Endothelial cell of umbilical vein (primary cell): ENCODE measurements around the gene PTPRZ1. TPM values are rescaled to one million over a fixed set of nuclear protein-coding genes. Genes with fewer than 3 reads are reported as not detected.

Experiments used
- BruUV-seq: library from RNA; stranded (reverse); fragments of 400-500 nt; replicated peaks from 2 replicates; lab custom pipeline; 2021; lab: Mats Ljungman, UMichigan
- CTCF ChIA-PET: fragments of 300-600, 350-600 bp; sonication (Branson Sonifier 250); formaldehyde crosslinking; loops from one replicate; lab custom pipeline; 2021; ENCODE audit warnings: antibody characterized with exemption, inconsistent platforms; lab: Charles Lee
- POLR2A ChIA-PET: fragments of 300-600, 350-600 bp; sonication (Branson Sonifier 250); formaldehyde crosslinking; loops from one replicate; lab custom pipeline; 2021; ENCODE audit warnings: antibody characterized with exemption, inconsistent platforms; lab: Charles Lee
- DNase-seq: peaks from one replicate; pipeline ENCODE4 v3.0.0-alpha.2; 2011; ENCODE audit warnings: low read depth, low spot score
- FAIRE-seq: peaks from 2 replicates; lab custom pipeline; 2011; peaks lifted over from hg19 to GRCh38; lab: Jason Lieb, UNC
- H2AFZ ChIP-seq: 2 replicates; pipeline ENCODE4 v1.6.0; 2012; ENCODE audit warnings: low read depth, low read length, control low read depth, inconsistent platforms
- H3K27ac ChIP-seq: 2 replicates; pipeline ENCODE4 v1.5.1; 2011; ENCODE audit warnings: low read depth, mild to moderate bottlenecking, control low read depth, low read length, moderate library complexity; ENCODE audit not compliant: insufficient read depth
- H3K27me3 ChIP-seq, 2 experiments: 2 replicates each; pipeline versions ENCODE4 v1.6.0 to v1.6.1; 2011; ENCODE audit warnings: low read length in 2 of 2, mixed read lengths in 1 of 2; ENCODE audit not compliant: control insufficient read depth in 2 of 2, insufficient read depth in 2 of 2
- H3K36me3 ChIP-seq, 2 experiments: 2 replicates in 1 of 2; 3 replicates in 1 of 2; pipeline ENCODE4 v1.5.1; 2011; ENCODE audit warnings: low read length in 2 of 2, mild to moderate bottlenecking in 1 of 2, moderate library complexity in 1 of 2; ENCODE audit not compliant: control insufficient read depth in 2 of 2, insufficient read depth in 2 of 2; ENCODE audit errors: extremely low read depth in 1 of 2
- H3K4me1 ChIP-seq: 3 replicates; pipeline ENCODE4 v1.5.1; 2011; ENCODE audit warnings: mild to moderate bottlenecking, low read length; ENCODE audit not compliant: control insufficient read depth, insufficient read depth; ENCODE audit errors: extremely low read depth
- H3K4me2 ChIP-seq: 2 replicates; pipeline ENCODE4 v1.6.1; 2011; ENCODE audit warnings: low read length, control low read depth, mixed read lengths; ENCODE audit not compliant: insufficient read depth
- H3K4me3 ChIP-seq, 3 experiments: fragments of 200-600 bp in 1 of 3; sonication (generic), shearing (Covaris generic) in 1 of 3; replicated peaks in 1 of 3; 2 replicates each; pipeline ENCODE4 v1.5.1; 2011 to 2016; ENCODE audit warnings: control low read depth in 3 of 3, low read length in 3 of 3, mild to moderate bottlenecking in 2 of 3, inconsistent platforms in 1 of 3, low read depth in 1 of 3, moderate library complexity in 1 of 3; ENCODE audit not compliant: insufficient read depth in 1 of 3
- H3K79me2 ChIP-seq: 2 replicates; pipeline ENCODE4 v1.6.0; 2012; ENCODE audit warnings: low read length, inconsistent platforms; ENCODE audit not compliant: control insufficient read depth, insufficient read depth
- H3K9ac ChIP-seq: replicated peaks from 2 replicates; pipeline ENCODE3; 2011; ENCODE audit warnings: low read length, control low read depth; ENCODE audit not compliant: insufficient read depth; ENCODE audit errors: extremely low read depth
- H3K9me1 ChIP-seq: replicated peaks from 3 replicates; pipeline ENCODE4 v1.6.0; 2011; ENCODE audit warnings: mild to moderate bottlenecking, low read length; ENCODE audit not compliant: control insufficient read depth, insufficient read depth; ENCODE audit errors: extremely low read depth
- H3K9me3 ChIP-seq: replicated peaks from 2 replicates; pipeline ENCODE4 v1.5.1; 2012; ENCODE audit warnings: low read length, inconsistent platforms; ENCODE audit not compliant: control insufficient read depth, insufficient read depth
- H4K20me1 ChIP-seq: replicated peaks from 2 replicates; pipeline ENCODE3; 2011; ENCODE audit warnings: mild to moderate bottlenecking, low read length; ENCODE audit not compliant: control insufficient read depth, insufficient read depth; ENCODE audit errors: extremely low read depth
- CTCF ChIP-seq, 2 donors: IDR thresholded peaks; 1 replicate in 1 of 2; 2 replicates in 1 of 2; pipeline ENCODE4 v1.5.1; 2011; ENCODE audit warnings: low read length in 2 of 2, mild to moderate bottlenecking in 2 of 2, moderate library complexity in 2 of 2, control low read depth in 1 of 2, inconsistent platforms in 1 of 2, low read depth in 1 of 2; ENCODE audit not compliant: insufficient read depth in 1 of 2; ENCODE audit errors: extremely low read depth in 1 of 2
- EZH2 ChIP-seq: IDR thresholded peaks from 2 replicates; pipeline ENCODE4 v1.6.1; 2012; ENCODE audit warnings: borderline replicate concordance, low read depth, mild to moderate bottlenecking, moderate library complexity, low read length, inconsistent platforms; ENCODE audit not compliant: severe bottlenecking
- FOS ChIP-seq: IDR thresholded peaks from 2 replicates; pipeline ENCODE4 v1.6.1; 2011; ENCODE audit warnings: mild to moderate bottlenecking, low read length, moderate library complexity, borderline replicate concordance; ENCODE audit not compliant: insufficient read depth
- GATA2 ChIP-seq: IDR thresholded peaks from 2 replicates; pipeline ENCODE4 v1.7.0; 2011; ENCODE audit warnings: low read depth, mild to moderate bottlenecking, moderate library complexity, mixed read lengths, low read length; ENCODE audit not compliant: insufficient read length, insufficient read depth
- JUN ChIP-seq: IDR thresholded peaks from 2 replicates; pipeline ENCODE4 v1.6.1; 2011; ENCODE audit warnings: borderline replicate concordance, low read depth; ENCODE audit not compliant: insufficient read length, insufficient read depth
- MAX ChIP-seq: IDR thresholded peaks from 2 replicates; pipeline ENCODE4 v1.6.1; 2011; ENCODE audit not compliant: insufficient read depth, insufficient read length
- MYC ChIP-seq: IDR thresholded peaks from one replicate; pipeline ENCODE4 v1.6.1; 2011; ENCODE audit warnings: mild to moderate bottlenecking, low read depth, low read length
- POLR2A ChIP-seq: IDR thresholded peaks from 2 replicates; pipeline ENCODE4 v1.6.1; 2012; ENCODE audit warnings: low read depth, mild to moderate bottlenecking, control low read depth, low read length
- POLR2AphosphoS5 ChIP-seq: IDR thresholded peaks from 2 replicates; pipeline ENCODE4 v1.6.1; 2012; ENCODE audit warnings: low read depth, mild to moderate bottlenecking, control low read depth, low read length, moderate library complexity; ENCODE audit not compliant: insufficient read depth
- dilution Hi-C: fragments of 300-500 bp; cut with MboI; formaldehyde crosslinking; loops from one replicate; pipeline ENCODE4 v1.15.0; 2019; ENCODE audit warnings: low sequenced_read_pairs; ENCODE audit not compliant: extremely low pct_ligation_motif_present
- intact Hi-C: fragments of 100-400 bp; cut with micrococcal nuclease; formaldehyde crosslinking; loops from one replicate; pipeline ENCODE4 v1.10.0; 2022
- polyA plus RNA-seq, 4 experiments: library from polyadenylated mRNA; depleted of rRNA in 3 of 4; stranded (reverse) in 3 of 4; unstranded in 1 of 4; fragments of >200 nt; gene quantifications; 2 replicates each; pipeline versions ENCODE4 v1.2.1 to v1.2.3, GENCODE V29; 2011 to 2012; ENCODE audit warnings: missing spikeins in 1 of 4
- total RNA-seq: library from RNA; stranded (reverse); gene quantifications from 2 replicates; pipeline ENCODE4 v1.2.3, GENCODE V29; 2021

Gene PTPRZ1
- total and polyA plus RNA-seq, 2 donors (not counting 3 experiments of a cell fraction or from before 2014, with no cell fraction given) = 0.07 TPM; not detected in 1

- Histone ChIP-seq H3K4me1 (no peaks in the 10 kb centered on the region), H3K27me3 (no peaks in the 10 kb centered on the region), H3K79me2 (no peaks in the 10 kb centered on the region), H3K36me3 (no peaks in the 10 kb centered on the region), H4K20me1 (no peaks in the 10 kb centered on the region), H3K4me3 (no peak overlapping the region), H3K9me1 (no peaks in the 10 kb centered on the region), H3K27ac (no peak overlapping the region), H2AFZ (no peak overlapping the region), H3K9me3 (no peaks in the 10 kb centered on the region), H3K9ac (no peak overlapping the region), H3K4me2 (no peak overlapping the region)
- intact Hi-C loops (no loop called here), dilution Hi-C loops (no loop called here)
- DNase-seq = no peak
- no peak for TF ChIP-seq JUN
- TF ChIP-seq GATA2 = no peak
- no peak for TF ChIP-seq EZH2
- TF ChIP-seq MYC = no peak
- no peak for TF ChIP-seq POLR2A
- no peak for TF ChIP-seq MAX
- no peak for TF ChIP-seq CTCF (IDR thresholded peaks at IDR 0.05; ENCODE audit: extremely low read depth in 1 of 2, insufficient read depth in 1 of 2, low read depth in 1 of 2, low read length in 2 of 2)
- no peak for TF ChIP-seq FOS
- TF ChIP-seq POLR2AphosphoS5 = no peak
- BruUV-seq = no TSS peak
- ChIA-PET POLR2A (no interaction called here), CTCF (interaction anchor here (1.7 kb wide), 1 partner anchor 10 kb away, joined by 5 read pairs; no protein-coding TSS in a partner anchor)
- no peak for FAIRE-seq
Observed at GRCh38 chr7:122035876-122036275, 162.9 kb downstream of the PTPRZ1 start.
